HUES48 (cell line): Measurements from ENCODE around the gene VCP.

Experiments used
- H3K27ac ChIP-seq: one replicate; pipeline ENCODE4 v1.7.0; 2013; ENCODE audit warnings: low read depth, low read length, inconsistent platforms
- H3K27me3 ChIP-seq: 2 replicates; pipeline ENCODE4 v1.6.1; 2013; ENCODE audit warnings: mild to moderate bottlenecking, low read length; ENCODE audit not compliant: control insufficient read depth, insufficient read depth
- H3K36me3 ChIP-seq: 2 replicates; pipeline ENCODE4 v1.6.1; 2013; ENCODE audit warnings: low read length; ENCODE audit not compliant: control insufficient read depth, insufficient read depth
- H3K4me1 ChIP-seq: 2 replicates; pipeline ENCODE4 v1.6.1; 2013; ENCODE audit warnings: mild to moderate bottlenecking, low read length; ENCODE audit not compliant: control insufficient read depth, insufficient read depth
- H3K4me3 ChIP-seq: 2 replicates; pipeline ENCODE4 v1.5.1; 2013; ENCODE audit warnings: mild to moderate bottlenecking, low read depth, low read length
- H3K9ac ChIP-seq: 2 replicates; pipeline ENCODE4 v1.6.1; 2013; ENCODE audit warnings: mild to moderate bottlenecking, low read depth, low read length, moderate library complexity
- H3K9me3 ChIP-seq: 2 replicates; pipeline ENCODE4 v1.6.1; 2013; ENCODE audit warnings: low read length; ENCODE audit not compliant: control insufficient read depth, insufficient read depth

The VCP gene

DNA sequence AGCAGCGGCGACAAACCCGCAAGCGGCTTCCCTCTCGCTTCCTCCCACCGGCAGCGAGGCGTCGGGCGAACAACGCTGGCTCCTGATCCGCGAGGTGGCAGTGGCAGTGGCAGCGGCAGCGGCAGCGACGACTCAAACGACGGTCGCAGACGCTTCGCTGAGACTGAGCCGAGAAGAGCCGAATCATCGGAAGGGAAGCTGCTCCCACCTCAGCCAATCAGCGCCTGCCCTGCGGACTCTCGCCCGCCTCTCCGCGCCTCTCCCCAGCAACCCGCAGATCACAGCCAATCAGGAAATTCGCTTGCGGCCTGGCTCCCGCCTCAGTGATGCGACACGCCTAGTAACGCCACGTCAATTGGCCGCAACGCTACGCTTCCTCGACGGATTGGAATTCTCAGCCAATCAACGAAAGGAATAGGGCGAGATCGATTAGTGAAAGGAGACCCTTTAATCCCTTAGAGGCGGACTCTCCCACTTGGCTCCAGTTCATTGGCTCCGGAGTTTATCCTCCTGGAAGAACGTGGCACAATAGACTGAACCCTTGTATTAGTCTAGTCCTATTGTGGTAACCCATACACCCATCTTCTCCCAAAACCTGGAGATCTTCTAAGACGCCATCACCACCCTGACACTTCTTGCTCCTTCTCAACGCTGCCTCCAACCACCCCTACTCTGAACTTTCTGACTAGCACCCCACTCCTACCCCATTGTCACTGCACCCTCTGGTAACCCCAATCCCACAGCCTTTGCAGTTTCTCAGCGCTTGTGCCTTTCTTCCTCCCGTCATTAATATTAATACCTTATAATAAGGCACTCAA lies at the start of gene VCP:
VCP (minus strand) TSS at position 165 of the 818 bp plus-strand sequence. CDS start 272 bp downstream, outside the sequence.
- H3K27me3 ChIP-seq, result no peaks in the 10 kb centered on the region
- H3K36me3 ChIP-seq, result peaks cover 70% of the 10 kb centered on the region
- peaks cover 16% of the 10 kb centered on the region for H3K4me1 ChIP-seq
- H3K4me3 ChIP-seq, result peak within 1 kb of the TSS; percentile 90
- peak within 1 kb of the TSS; percentile 96 for H3K9ac ChIP-seq
- peak within 1 kb of the TSS; percentile 100 for H3K27ac ChIP-seq
- no peaks in the 10 kb centered on the region for H3K9me3 ChIP-seq

DNA sequence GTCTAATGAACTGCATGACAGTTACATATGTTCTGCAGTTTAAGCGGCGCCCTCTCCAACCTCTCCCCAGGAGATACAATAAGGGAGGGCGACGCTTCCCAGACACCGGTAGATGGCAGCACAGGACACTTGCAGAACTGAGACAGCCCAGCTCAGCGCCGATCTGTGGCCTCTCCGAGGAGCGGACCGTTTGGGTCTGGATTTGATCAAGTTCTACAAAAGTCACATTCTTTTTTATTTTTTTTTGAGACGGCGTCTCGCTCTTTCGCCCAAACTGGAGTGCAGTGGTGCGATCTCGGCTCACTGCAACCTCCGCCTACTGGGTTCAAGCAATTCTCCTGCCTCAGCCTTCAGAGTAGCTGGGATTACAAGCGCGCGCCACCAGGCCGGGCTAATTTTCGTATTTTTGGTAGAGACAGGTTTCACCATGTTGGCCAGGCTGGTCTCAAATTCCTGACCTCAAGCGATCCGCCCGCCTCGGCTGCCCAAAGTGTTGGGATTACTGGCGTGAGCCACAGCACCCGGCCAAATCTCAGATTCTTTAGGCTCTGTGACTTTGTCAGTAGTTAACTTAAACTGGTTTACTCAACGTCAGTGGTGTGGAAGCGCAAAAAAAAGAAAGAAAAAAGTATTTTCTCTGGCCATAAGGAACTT lies 44.6 kb upstream of the VCP start:
- H3K27ac ChIP-seq, result no peak overlapping the region
- no peaks in the 10 kb centered on the region for H3K36me3 ChIP-seq
- no peaks in the 10 kb centered on the region for H3K9me3 ChIP-seq
- peaks cover 16% of the 10 kb centered on the region for H3K4me1 ChIP-seq
- peak overlapping the region; percentile 26; the same call in 1 of the 2 replicates for H3K9ac ChIP-seq
- peak overlapping the region; percentile 88 for H3K4me3 ChIP-seq
- no peaks in the 10 kb centered on the region for H3K27me3 ChIP-seq

DNA sequence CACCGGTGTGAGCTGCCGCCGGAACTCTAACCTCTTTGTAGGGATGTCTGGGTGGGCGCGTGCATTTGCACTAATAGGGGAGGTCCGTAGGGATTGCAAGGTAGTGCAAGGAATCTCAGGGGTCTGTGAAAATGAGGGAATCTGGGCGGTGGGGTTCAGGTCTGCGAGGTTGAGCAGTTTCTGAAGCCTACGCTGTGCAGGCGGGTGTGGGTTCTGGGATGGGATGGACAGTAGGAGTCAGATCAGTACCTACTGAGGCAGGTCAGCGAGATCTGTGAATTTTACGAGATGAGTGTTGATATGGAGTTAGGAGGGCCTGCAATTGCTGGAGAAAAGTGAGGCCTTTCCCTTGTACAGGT lies 44.1 kb upstream of the VCP start:
- Histone ChIP-seq H3K36me3 (no peaks in the 10 kb centered on the region), H3K4me1 (peaks cover 20% of the 10 kb centered on the region), H3K9ac (no peak overlapping the region), H3K4me3 (peak overlapping the region; percentile 88), H3K27me3 (no peaks in the 10 kb centered on the region), H3K27ac (peak overlapping the region; percentile 37), H3K9me3 (no peaks in the 10 kb centered on the region)

DNA sequence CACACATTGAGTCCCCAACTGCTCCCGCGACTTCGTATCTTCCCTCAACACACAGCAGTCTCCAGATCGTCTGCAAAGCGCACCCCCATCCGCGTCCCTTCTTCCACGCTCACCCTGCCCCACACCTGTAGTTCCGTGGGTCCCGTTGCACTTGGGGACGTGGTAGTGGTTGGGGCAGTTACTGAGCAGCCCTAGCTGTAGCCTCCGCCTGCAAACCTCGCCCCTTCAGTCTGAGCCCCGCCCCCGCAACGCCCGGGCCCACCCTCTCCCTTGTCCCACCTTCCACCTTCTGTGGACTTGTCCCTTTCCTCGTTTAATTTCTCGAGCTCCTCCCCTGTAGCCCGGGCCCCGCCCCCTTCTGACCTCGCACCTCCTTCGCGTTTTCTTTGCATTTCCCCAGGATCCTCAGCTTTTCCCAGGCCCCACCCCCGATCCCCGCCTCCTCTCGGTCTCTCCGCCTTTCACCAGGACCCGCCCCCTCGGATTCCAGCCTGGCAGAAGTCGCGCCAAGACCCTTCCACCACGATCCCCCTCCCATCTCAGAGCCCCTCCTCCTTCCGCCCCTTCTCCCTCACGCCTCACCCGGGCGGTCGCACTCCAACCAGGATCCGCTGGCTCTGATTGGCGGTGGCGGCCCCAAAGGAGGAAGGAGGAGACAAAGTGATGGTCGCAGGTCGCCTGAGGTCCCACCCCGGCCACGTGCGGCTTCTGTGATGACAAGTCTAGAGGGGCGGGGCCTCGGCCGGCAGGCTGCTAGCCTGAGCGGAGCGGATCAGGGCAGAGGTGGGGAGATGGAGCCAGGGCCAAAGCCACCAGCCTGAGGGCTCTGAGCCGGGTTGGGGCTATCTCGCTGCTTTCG lies 43.5 kb upstream of the VCP start, which contains the start of gene ATOSB:
ATOSB (minus strand) TSS at position 183 of the 859 bp plus-strand sequence. CDS start 7,588 bp downstream, outside the sequence.
- Histone ChIP-seq H3K4me1 (peaks cover 20% of the 10 kb centered on the region), H3K27me3 (no peaks in the 10 kb centered on the region), H3K4me3 (peak within 1 kb of the TSS; percentile 88), H3K9me3 (no peaks in the 10 kb centered on the region), H3K9ac (no peak within 1 kb of the TSS), H3K27ac (peak within 1 kb of the TSS; percentile 93), H3K36me3 (no peaks in the 10 kb centered on the region)

DNA sequence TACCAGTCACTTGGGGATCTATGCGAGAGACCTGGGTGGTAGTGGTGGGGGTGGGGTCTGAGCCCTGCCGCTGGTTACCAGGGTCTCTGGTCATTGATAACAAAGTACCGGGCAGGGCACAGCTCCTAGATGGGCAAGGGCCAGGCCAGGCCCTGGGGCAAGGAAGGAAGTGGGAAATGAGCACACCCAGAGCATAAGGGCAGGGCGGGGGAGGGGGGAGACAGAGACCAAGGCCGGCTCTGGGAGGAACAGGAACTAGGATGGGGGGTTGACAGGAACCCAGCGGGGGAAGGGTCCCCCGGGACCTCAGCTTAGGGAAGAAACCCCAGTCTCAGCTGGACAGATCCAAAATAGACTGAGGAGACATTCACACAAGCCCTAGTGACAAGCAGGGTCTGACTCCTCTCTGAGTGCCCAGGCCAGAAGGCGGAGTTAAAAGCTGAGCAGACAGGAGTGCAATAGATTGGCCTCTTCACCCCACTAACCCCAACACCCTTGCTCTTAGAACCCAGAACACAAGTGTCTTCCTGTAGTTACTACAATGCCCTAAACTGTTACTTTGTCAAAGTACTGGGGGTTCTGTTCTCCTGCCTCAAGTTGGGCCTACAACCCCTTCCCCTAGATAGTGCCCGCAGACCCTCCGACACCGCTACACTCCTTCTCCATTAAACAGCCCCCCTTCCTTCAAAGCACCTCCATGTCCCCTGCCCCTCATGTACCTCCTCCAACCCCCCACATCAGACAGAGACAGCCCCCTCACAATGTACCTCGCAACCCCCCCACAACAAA lies 42.6 kb upstream of the VCP start:
- Histone ChIP-seq H3K4me1 (peaks cover 24% of the 10 kb centered on the region), H3K27me3 (no peaks in the 10 kb centered on the region), H3K4me3 (peak overlapping the region; percentile 88), H3K9ac (no peak overlapping the region), H3K9me3 (no peaks in the 10 kb centered on the region), H3K36me3 (no peaks in the 10 kb centered on the region), H3K27ac (peak overlapping the region; percentile 93)

DNA sequence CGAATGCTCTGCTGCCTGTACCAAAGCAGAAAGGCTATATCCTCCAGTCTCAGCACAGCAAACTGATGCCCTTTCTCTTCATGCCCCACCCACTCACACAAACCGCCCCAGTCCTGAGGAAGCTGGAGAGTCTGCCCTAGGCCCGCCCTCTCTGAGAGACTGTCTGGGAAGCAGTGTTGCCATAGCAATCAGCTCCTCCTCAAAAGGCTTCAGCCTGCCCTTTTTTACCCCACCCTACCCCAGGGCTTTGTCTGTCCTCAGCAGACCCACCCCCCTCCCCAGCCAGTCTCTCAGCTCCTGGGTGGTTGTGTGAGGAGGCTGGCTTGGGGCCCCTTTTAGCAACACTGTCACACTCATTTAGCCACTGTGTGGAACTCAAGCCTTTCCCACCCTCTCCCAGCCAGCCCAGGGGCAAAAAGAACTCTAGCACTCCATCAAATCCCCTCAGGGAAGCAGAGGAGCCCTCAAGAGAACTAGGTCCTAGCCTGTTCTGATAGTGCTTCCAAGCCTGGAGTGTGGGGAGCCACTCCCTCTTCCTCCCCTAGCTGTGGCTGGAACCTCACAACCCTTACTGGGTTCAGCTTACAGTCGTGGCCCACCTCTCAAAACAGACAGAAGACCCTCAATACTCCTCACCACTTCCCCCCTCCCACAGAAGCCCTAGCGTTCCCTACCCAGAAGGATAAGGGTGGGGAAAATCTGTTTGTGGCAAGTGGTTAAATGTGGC lies 41.9 kb upstream of the VCP start:
- Histone ChIP-seq H3K27ac (peak overlapping the region; percentile 93), H3K27me3 (no peaks in the 10 kb centered on the region), H3K4me1 (peaks cover 24% of the 10 kb centered on the region), H3K9me3 (no peaks in the 10 kb centered on the region), H3K9ac (no peak overlapping the region), H3K4me3 (peak overlapping the region; percentile 88), H3K36me3 (no peaks in the 10 kb centered on the region)

DNA sequence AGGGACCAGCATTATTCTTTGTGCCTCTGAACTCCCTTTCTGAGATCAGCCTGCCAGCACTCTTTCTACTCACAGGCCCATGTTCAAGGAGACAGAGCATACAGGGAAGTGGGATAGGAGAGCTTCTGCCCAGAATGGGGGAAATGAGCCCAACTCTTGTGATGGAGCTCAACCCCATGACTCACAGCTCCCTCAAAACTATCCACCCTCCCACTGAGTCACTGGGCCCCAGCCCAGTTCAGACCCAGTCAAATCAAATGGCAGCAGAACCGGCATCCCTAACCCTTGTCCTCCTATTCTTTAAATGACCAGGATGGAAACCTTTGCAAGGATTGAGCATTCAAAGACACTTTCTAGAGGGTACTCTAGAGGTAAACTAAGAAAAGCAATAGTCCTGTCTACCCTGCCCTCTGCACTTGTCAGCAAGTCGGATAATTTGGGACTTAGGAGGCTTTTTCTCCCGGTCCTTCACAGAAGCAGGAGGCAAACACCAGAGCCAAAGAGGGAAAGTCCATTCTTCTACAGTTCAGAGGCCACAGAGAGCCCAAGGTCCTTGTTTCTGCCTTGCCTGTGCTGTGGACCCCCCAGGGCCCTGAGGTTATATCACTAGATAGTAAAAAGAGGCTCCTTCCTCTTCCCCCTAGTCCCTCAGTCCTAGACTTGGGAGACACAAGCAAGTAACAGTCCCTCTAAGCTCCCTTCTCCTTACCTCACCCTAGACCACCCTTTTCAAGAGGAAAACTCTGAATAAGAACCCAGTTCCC lies 40.0 kb upstream of the VCP start:
- no peak overlapping the region for H3K9ac ChIP-seq
- no peak overlapping the region for H3K27ac ChIP-seq
- H3K27me3 ChIP-seq, result no peaks in the 10 kb centered on the region
- H3K4me3 ChIP-seq, result no peak overlapping the region; the same call in 1 of the 2 replicates
- H3K4me1 ChIP-seq, result peaks cover 24% of the 10 kb centered on the region
- no peaks in the 10 kb centered on the region for H3K9me3 ChIP-seq
- peaks cover 5% of the 10 kb centered on the region; the same call in 1 of the 2 replicates for H3K36me3 ChIP-seq

DNA sequence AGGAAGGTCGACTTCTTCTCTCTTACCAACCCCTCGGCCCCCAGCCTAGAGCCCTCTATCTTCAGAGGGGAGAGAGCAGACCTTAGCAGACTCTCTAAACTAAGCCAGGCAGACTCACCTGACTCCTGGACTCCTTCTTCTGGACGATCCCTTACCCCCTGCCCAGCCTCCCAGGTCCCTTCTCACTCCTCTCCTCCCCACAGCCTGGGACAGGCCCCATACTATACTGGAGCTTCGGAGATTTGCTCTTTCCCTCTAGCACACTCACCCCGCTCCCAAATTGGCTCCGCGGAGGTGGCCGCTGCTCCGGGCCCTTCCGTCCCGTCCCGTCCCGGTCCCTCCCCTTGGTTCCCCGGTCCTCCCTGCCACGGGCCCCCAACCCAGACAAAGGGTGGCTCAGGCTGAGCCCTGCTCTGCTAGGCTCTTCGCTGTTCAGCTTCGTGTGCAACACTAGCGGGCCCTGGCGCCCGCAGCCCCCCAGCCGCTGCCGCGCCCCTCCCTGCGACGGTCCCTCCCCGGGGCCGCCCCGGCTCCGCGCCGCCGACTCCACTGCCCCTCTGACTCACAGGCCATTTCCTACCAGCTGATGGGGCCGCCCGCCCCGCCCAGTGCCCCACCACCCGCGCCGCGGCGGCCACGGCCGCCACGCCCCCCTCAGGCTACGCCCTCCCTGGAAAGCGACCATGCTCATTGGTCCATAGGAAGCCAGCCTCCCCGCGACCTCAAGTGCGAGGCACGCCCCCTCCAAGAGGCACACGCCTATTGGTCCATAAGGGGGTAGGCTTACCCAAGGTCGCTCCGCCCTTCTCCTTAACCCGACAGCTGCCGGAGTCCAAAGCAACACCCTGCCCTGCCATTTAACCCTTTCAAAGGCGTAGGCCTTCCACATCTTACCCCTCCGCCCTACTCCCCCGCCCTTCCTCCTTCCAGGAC lies 38.8 kb upstream of the VCP start:
- peak overlapping the region; percentile 79 for H3K4me3 ChIP-seq
- H3K9ac ChIP-seq, result peak overlapping the region; percentile 32
- peak overlapping the region; percentile 61 for H3K27ac ChIP-seq
- no peaks in the 10 kb centered on the region for H3K27me3 ChIP-seq
- no peaks in the 10 kb centered on the region for H3K9me3 ChIP-seq
- H3K36me3 ChIP-seq, result peaks cover 12% of the 10 kb centered on the region
- H3K4me1 ChIP-seq, result peaks cover 24% of the 10 kb centered on the region

DNA sequence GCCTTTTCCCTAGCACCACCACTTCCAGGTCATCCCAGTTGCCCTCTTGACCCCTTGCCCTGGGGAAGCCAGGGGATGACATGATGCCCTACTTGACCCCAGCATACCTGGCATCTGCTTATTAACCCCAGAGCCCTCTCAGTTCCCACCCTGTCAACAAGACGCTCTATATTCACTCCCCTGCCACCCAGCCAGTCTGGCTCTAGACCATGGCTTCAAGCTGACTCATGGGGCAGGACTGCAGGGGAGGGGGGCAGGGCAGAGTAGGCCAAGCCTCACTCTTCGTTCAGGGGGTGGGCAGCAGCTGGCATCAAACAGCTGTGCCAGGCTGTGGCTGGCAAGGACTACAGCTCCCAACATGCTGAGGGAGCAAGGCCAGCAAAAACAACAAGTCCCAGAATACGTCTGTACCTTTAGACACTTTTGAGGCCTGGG lies 37.9 kb upstream of the VCP start:
- H3K9ac ChIP-seq, result no peak overlapping the region
- H3K27ac ChIP-seq, result no peak overlapping the region
- peaks cover 21% of the 10 kb centered on the region for H3K36me3 ChIP-seq
- peak overlapping the region; percentile 79 for H3K4me3 ChIP-seq
- H3K4me1 ChIP-seq, result peaks cover 24% of the 10 kb centered on the region
- H3K9me3 ChIP-seq, result no peaks in the 10 kb centered on the region
- H3K27me3 ChIP-seq, result no peaks in the 10 kb centered on the region
